Vagina (tissue), 2 donors: Measurements from ENCODE around the gene NPAS3.

Source experiments
- POLR2A ChIP-seq, 2 donors: fragments of 450-650 bp; IDR thresholded peaks; one replicate each; pipeline ENCODE4 v1.6.1; 2017; ENCODE audit warnings: antibody characterized with exemption in 2 of 2, mild to moderate bottlenecking in 2 of 2, moderate library complexity in 2 of 2
- POLR2AphosphoS5 ChIP-seq, 2 donors: sonication (generic); formaldehyde crosslinking; IDR thresholded peaks; one replicate each; pipeline ENCODE4 v1.9.0; 2017; ENCODE audit warnings: antibody characterized with exemption in 2 of 2, mild to moderate bottlenecking in 2 of 2, low read depth in 1 of 2; ENCODE audit not compliant: insufficient read depth in 1 of 2
- TF ChIP-seq, protein P1 (sequence below), 3 experiments: fragments of 450-650 bp in 2 of 3; fragments of 200-600 bp in 1 of 3; sonication (generic) in 1 of 3; IDR thresholded peaks; one replicate each; pipeline ENCODE4 v1.5.1; 2017 to 2019; ENCODE audit warnings: antibody characterized with exemption in 3 of 3, mild to moderate bottlenecking in 2 of 3, moderate library complexity in 2 of 3

- TF ChIP-seq, protein P1, sequence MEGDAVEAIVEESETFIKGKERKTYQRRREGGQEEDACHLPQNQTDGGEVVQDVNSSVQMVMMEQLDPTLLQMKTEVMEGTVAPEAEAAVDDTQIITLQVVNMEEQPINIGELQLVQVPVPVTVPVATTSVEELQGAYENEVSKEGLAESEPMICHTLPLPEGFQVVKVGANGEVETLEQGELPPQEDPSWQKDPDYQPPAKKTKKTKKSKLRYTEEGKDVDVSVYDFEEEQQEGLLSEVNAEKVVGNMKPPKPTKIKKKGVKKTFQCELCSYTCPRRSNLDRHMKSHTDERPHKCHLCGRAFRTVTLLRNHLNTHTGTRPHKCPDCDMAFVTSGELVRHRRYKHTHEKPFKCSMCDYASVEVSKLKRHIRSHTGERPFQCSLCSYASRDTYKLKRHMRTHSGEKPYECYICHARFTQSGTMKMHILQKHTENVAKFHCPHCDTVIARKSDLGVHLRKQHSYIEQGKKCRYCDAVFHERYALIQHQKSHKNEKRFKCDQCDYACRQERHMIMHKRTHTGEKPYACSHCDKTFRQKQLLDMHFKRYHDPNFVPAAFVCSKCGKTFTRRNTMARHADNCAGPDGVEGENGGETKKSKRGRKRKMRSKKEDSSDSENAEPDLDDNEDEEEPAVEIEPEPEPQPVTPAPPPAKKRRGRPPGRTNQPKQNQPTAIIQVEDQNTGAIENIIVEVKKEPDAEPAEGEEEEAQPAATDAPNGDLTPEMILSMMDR (IDR thresholded peaks at IDR 0.05) = no peak
- TF ChIP-seq POLR2A (IDR thresholded peaks at IDR 0.05) = no peak
- no peak for TF ChIP-seq POLR2AphosphoS5 (IDR thresholded peaks at IDR 0.05; ENCODE audit: insufficient read depth in 1 of 2, low read depth in 1 of 2)
Observed at GRCh38 chr14:33465846-33466700, 527.4 kb downstream of the NPAS3 start.
